VCaP (cell line): ENCODE measurements around the gene CBR4.

ENCODE experiments used
- H3K27ac ChIP-seq: fragments of 450-650 bp; 2 replicates; pipeline ENCODE4 v1.5.1; 2017
- CTCF ChIP-seq: fragments of 450-650 bp; conservative IDR thresholded peaks from 2 replicates; pipeline ENCODE4 v1.5.1; 2017; ENCODE audit warnings: mild to moderate bottlenecking, moderate library complexity

Gene CBR4

GRCh38 chr4:169005453-169006099 is 4.5 kb downstream of the CBR4 start:
- peak; percentile 67 for TF ChIP-seq CTCF
- peak overlapping the region; percentile 98 for H3K27ac ChIP-seq

- peak overlapping the region; percentile 98 for H3K27ac ChIP-seq
- no peak for TF ChIP-seq CTCF
Measured at GRCh38 chr4:169000315-169000714, 9.7 kb downstream of the CBR4 start.

GRCh38 chr4:168999809-169000208 is 10.2 kb downstream of the CBR4 start:
- peak overlapping the region; percentile 98 for H3K27ac ChIP-seq
- no peak for TF ChIP-seq CTCF

- peak overlapping the region; percentile 98; the same call in 1 of the 2 replicates for H3K27ac ChIP-seq
- TF ChIP-seq CTCF, result no peak
Measured at GRCh38 chr4:168998596-168998995, 11.5 kb downstream of the CBR4 start.

- TF ChIP-seq CTCF, result peak; percentile 31; the same call in 1 of the 2 replicates
- peak overlapping the region; percentile 10 for H3K27ac ChIP-seq
Measured at GRCh38 chr4:168995537-168996295, 14.3 kb downstream of the CBR4 start.

GRCh38 chr4:168994958-168995357 is 15.1 kb downstream of the CBR4 start:
- peak overlapping the region; percentile 12; the same call in 1 of the 2 replicates for H3K27ac ChIP-seq
- TF ChIP-seq CTCF, result no peak

GRCh38 chr4:168993714-168994510 is 16.1 kb downstream of the CBR4 start:
- peak overlapping the region; percentile 12 for H3K27ac ChIP-seq
- no peak for TF ChIP-seq CTCF

GRCh38 chr4:168992952-168993482 is 17.0 kb downstream of the CBR4 start:
- 0 out of 2 replicates have a peak overlapping the region, but pooled peaks have one; percentile 16 for H3K27ac ChIP-seq
